NCI-H187 (cell line): ENCODE measurements around the gene LMO2.
"Not testable (repeated sequence)": the region's sequence is repeated elsewhere in the genome, so short reads cannot be mapped to it uniquely, and the experiment has no call there.

Experiments used
- DNase-seq, 2 experiments: peaks; one replicate each; lab custom pipeline; 2025; lab: John Stamatoyannopoulos, UW

The LMO2 gene

GRCh38 chr11:33891714-33892327 lies at the start of gene LMO2:
LMO2 (minus strand) TSS chr11:33892076; CDS start chr11:33869716, 22,360 bp downstream.
- DNase-seq = no peak

GRCh38 chr11:33940538-33940815 lies 48.6 kb upstream of the LMO2 start:
- DNase-seq = no peak

- DNase-seq = no peak
Measured at GRCh38 chr11:33936725-33937604, 45.1 kb upstream of the LMO2 start.

GRCh38 chr11:33935461-33936456 lies 43.9 kb upstream of the LMO2 start:
- DNase-seq = no peak

GRCh38 chr11:33935005-33935404 lies 43.1 kb upstream of the LMO2 start:
- no peak for DNase-seq

GRCh38 chr11:33934450-33934849 lies 42.6 kb upstream of the LMO2 start:
- no peak for DNase-seq

- no peak for DNase-seq
Measured at GRCh38 chr11:33933602-33934001, 41.7 kb upstream of the LMO2 start.

GRCh38 chr11:33932721-33933120 lies 40.8 kb upstream of the LMO2 start:
- DNase-seq = no peak

GRCh38 chr11:33931739-33932366 lies 40.0 kb upstream of the LMO2 start:
- not testable (repeated sequence) for DNase-seq

- DNase-seq = no peak
Measured at GRCh38 chr11:33931067-33931466, 39.2 kb upstream of the LMO2 start.

- no peak for DNase-seq
Measured at GRCh38 chr11:33930317-33931021, 38.6 kb upstream of the LMO2 start.

- DNase-seq = no peak
Measured at GRCh38 chr11:33928564-33928963, 36.7 kb upstream of the LMO2 start.

GRCh38 chr11:33926671-33927552 lies 35.0 kb upstream of the LMO2 start:
- DNase-seq = no peak

- DNase-seq = no peak
Measured at GRCh38 chr11:33924341-33924740, 32.5 kb upstream of the LMO2 start.

GRCh38 chr11:33923626-33924025 lies 31.8 kb upstream of the LMO2 start:
- DNase-seq = no peak

- no peak for DNase-seq
Measured at GRCh38 chr11:33920838-33921613, 29.1 kb upstream of the LMO2 start.

GRCh38 chr11:33919645-33920044 lies 27.8 kb upstream of the LMO2 start:
- DNase-seq = no peak

GRCh38 chr11:33917402-33917801 lies 25.5 kb upstream of the LMO2 start:
- not testable (repeated sequence) for DNase-seq

GRCh38 chr11:33916736-33917135 lies 24.9 kb upstream of the LMO2 start:
- no peak for DNase-seq

GRCh38 chr11:33915526-33915925 lies 23.6 kb upstream of the LMO2 start:
- DNase-seq = no peak
